Gastroesophageal sphincter (tissue), 4 donors: ENCODE results near the gene RBKS. TPM values are rescaled to one million over a fixed set of nuclear protein-coding genes. Genes with fewer than 3 reads are reported as not detected.

Experiments
- ATAC-seq: fragments of 150-250 bp; one replicate; pipeline ENCODE4 v1.9.1; 2016; ENCODE audit warnings: mild to moderate bottlenecking, moderate library complexity
- H3K27ac ChIP-seq, 4 donors: fragments of 200-600 bp; sonication (generic) in 3 of 4; 1 replicate in 3 of 4; 2 replicates in 1 of 4; pipeline ENCODE4 v1.5.1; 2016 to 2019
- H3K27me3 ChIP-seq: fragments of 200-600 bp; sonication (generic); one replicate; pipeline ENCODE4 v1.5.1; 2019
- H3K36me3 ChIP-seq, 2 donors: fragments of 200-600 bp; sonication (generic); one replicate each; pipeline ENCODE4 v1.5.1; 2019; ENCODE audit warnings: control low read depth in 1 of 2
- H3K4me1 ChIP-seq, 3 donors: fragments of 200-600 bp; sonication (generic); 1 replicate in 2 of 3; 2 replicates in 1 of 3; pipeline ENCODE4 v1.5.1; 2016 to 2019; ENCODE audit warnings: control low read depth in 2 of 3
- H3K4me3 ChIP-seq, 2 donors: fragments of 200-600 bp; sonication (generic); one replicate each; pipeline ENCODE4 v1.5.1; 2019; ENCODE audit warnings: mild to moderate bottlenecking in 1 of 2, moderate library complexity in 1 of 2
- H3K9me3 ChIP-seq, 3 donors: fragments of 200-600 bp; sonication (generic); one replicate each; pipeline ENCODE4 v1.5.1; 2017 to 2019; ENCODE audit warnings: control low read depth in 2 of 3
- CTCF ChIP-seq, 4 experiments: fragments of 200-600 bp in 2 of 4; fragments of 450-650 bp in 2 of 4; sonication (generic) in 1 of 4; IDR thresholded peaks; one replicate each; pipeline ENCODE4 v1.5.1; 2017 to 2019; ENCODE audit warnings: antibody characterized with exemption in 4 of 4, mild to moderate bottlenecking in 2 of 4, moderate library complexity in 2 of 4
- EP300 ChIP-seq: sonication (generic); formaldehyde crosslinking; IDR thresholded peaks from one replicate; pipeline ENCODE4 v1.6.1; 2017; ENCODE audit warnings: antibody characterized with exemption, mild to moderate bottlenecking
- POLR2A ChIP-seq, 2 donors: fragments of 450-650 bp; IDR thresholded peaks; one replicate each; pipeline ENCODE4 v1.6.1; 2017; ENCODE audit warnings: antibody characterized with exemption in 2 of 2, mild to moderate bottlenecking in 2 of 2, moderate library complexity in 1 of 2
- POLR2AphosphoS5 ChIP-seq: sonication (generic); formaldehyde crosslinking; IDR thresholded peaks from one replicate; pipeline ENCODE4 v1.6.1; 2017; ENCODE audit warnings: antibody characterized with exemption
- WGBS, 2 donors: methylation state at CpG; one replicate each; pipeline ENCODE4 v1.1.5; 2018; ENCODE audit warnings: low coverage in 1 of 2; 5-methylcytosine and 5-hydroxymethylcytosine counted together
- total RNA-seq, 4 donors: library from RNA; depleted of rRNA; stranded (reverse); fragments of >200 nt; gene quantifications; one replicate each; pipeline ENCODE4 v1.1.0, GENCODE V29; 2016

The RBKS gene
- total RNA-seq, 4 donors from 2014 or later = 0.81 to 2.4 (median 1.6) TPM

DNA sequence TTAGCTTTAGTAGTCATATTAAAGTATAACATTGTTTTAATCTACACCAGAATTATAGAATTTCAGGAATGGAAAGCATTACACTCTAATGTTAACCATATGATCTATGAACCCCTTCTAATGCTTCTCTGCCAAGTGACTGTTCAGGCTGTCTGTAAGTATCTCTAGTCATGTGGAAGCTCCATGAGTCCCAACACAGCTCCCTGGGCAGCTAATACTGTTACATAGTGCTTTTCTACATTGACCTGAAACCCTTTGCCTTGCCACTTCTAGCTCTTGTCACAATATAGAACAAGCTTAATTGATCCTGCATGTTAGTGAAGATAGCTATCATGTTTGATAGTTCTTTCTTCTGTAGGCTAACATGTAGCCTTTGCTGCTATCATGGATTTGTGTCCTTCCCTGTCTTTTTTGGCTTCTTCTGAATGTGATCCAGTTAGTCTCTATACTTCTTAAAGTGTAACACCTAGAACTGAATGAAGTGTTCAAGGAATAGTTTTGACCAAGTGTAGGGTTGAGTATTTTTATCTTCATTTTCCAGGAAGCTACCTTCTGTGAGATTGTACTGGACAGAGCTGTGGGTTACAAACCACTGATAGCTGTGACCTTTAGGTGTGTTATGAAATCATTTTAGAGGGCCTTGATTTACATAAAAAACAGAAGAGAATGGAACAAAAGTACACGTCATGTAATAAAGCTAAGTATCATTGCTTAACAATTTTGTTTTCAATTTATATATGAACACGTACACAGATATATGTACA, 24.0 kb upstream of the RBKS start:
- Histone ChIP-seq H3K4me3 (no peak overlapping the region), H3K9me3 (no peaks in the 10 kb centered on the region), H3K36me3 (no peaks in the 10 kb centered on the region), H3K27me3 (no peaks in the 10 kb centered on the region), H3K27ac (peak overlapping the region; percentile 77 to 88 (median 81)), H3K4me1 (peaks cover 14 to 49% (median 25%) of the 10 kb centered on the region in 3 donors)
- no peak for TF ChIP-seq POLR2A (IDR thresholded peaks at IDR 0.05)
- TF ChIP-seq CTCF (IDR thresholded peaks at IDR 0.05) = no peak
- TF ChIP-seq POLR2AphosphoS5 = no peak
- TF ChIP-seq EP300 = no peak
- ATAC-seq = no peak
- WGBS, 2 donors = 80 to 92% methylated on average over 2 of the region's 2 CpGs

- Histone ChIP-seq H3K4me1 (peaks cover 14 to 49% (median 25%) of the 10 kb centered on the region in 3 donors), H3K9me3 (no peaks in the 10 kb centered on the region), H3K36me3 (no peaks in the 10 kb centered on the region), H3K4me3 (no peak overlapping the region), H3K27me3 (no peaks in the 10 kb centered on the region), H3K27ac (no peak overlapping the region)
- no peak for ATAC-seq
- TF ChIP-seq POLR2A (IDR thresholded peaks at IDR 0.05) (no peak), POLR2AphosphoS5 (no peak), CTCF (IDR thresholded peaks at IDR 0.05) (no peak), EP300 (no peak)
- 87 to 94% methylated on average over 2 of the region's 2 CpGs for WGBS, 2 donors
Measured at GRCh38 chr2:27912512-27912911, 22.3 kb upstream of the RBKS start.

- Histone ChIP-seq H3K9me3 (no peaks in the 10 kb centered on the region), H3K4me1 (peaks cover 14 to 43% (median 24%) of the 10 kb centered on the region in 3 donors), H3K27me3 (no peaks in the 10 kb centered on the region), H3K36me3 (no peaks in the 10 kb centered on the region), H3K27ac (no peak overlapping the region), H3K4me3 (no peak overlapping the region)
- WGBS, 2 donors = 89 to 93% methylated on average over 2 of the region's 2 CpGs
- TF ChIP-seq POLR2AphosphoS5 = no peak
- no peak for TF ChIP-seq POLR2A (IDR thresholded peaks at IDR 0.05)
- no peak for TF ChIP-seq CTCF (IDR thresholded peaks at IDR 0.05)
- no peak for TF ChIP-seq EP300
- no peak for ATAC-seq
Measured at GRCh38 chr2:27911458-27912210, 21.4 kb upstream of the RBKS start.

DNA sequence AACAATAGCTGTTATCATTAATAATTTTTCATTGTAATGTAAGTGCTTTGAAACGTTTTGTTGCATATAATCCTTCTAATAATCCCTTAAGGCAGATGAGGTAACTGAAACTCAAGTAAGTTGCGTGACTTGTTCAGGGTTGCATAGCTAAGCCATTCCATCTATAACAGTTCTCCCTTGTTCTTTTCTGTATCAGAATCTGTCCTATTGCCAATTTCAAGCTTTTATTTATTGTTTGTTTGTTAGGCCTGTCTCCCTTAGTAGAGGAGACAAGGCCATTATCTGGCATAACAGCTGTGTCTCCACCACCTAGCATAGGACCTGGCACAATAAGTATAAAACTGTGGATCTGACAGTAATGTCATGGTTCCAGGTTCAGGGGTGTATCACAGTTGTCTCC, 19.7 kb upstream of the RBKS start:
- H3K4me3 ChIP-seq = no peak overlapping the region
- TF ChIP-seq POLR2AphosphoS5 = no peak
- TF ChIP-seq POLR2A (IDR thresholded peaks at IDR 0.05) = no peak
- 64% methylated on average over 2 of the region's 2 CpGs for WGBS, 2 donors
- no peaks in the 10 kb centered on the region for H3K27me3 ChIP-seq
- H3K27ac ChIP-seq = no peak overlapping the region
- H3K4me1 ChIP-seq = peaks cover 6 to 33% (median 10%) of the 10 kb centered on the region in 3 donors
- H3K36me3 ChIP-seq = no peaks in the 10 kb centered on the region
- no peaks in the 10 kb centered on the region for H3K9me3 ChIP-seq
- no peak for ATAC-seq

DNA sequence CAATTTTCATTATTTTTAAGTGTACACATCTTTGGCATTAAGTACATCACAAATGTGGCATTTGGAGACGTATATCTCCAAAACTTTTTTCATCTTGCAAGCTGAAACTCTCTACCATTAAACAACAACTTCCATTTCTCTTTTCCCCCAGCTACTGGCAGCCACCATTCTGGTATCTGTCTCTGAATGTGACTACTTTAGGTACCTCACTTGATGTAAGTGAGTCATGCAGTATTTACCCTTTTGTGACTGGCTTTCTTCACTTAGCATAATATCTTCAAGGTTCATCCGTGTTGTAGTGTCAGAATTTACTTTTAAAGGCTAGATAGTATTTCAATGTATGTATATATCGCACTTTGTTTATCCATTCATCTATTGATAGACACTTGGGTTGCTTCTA, 17.4 kb upstream of the RBKS start:
- 56 to 58% methylated on average over 3 of the region's 3 CpGs for WGBS, 2 donors

More for the DNA sequence above, 17.4 kb upstream of the RBKS start:
- no peak for TF ChIP-seq POLR2AphosphoS5
- no peak for TF ChIP-seq POLR2A (IDR thresholded peaks at IDR 0.05)
- no peak for TF ChIP-seq CTCF (IDR thresholded peaks at IDR 0.05)
- no peak for TF ChIP-seq EP300
- H3K4me3 ChIP-seq = no peak overlapping the region
- H3K36me3 ChIP-seq = no peaks in the 10 kb centered on the region
- no peaks in the 10 kb centered on the region for H3K27me3 ChIP-seq
- no peak overlapping the region for H3K27ac ChIP-seq
- no peak for ATAC-seq
- H3K9me3 ChIP-seq = no peaks in the 10 kb centered on the region
- H3K4me1 ChIP-seq = peaks cover 0 to 17% (median 0%) of the 10 kb centered on the region in 3 donors
